Measurements from ENCODE around the gene C18orf63.

- TF ChIP-seq, protein P1, sequence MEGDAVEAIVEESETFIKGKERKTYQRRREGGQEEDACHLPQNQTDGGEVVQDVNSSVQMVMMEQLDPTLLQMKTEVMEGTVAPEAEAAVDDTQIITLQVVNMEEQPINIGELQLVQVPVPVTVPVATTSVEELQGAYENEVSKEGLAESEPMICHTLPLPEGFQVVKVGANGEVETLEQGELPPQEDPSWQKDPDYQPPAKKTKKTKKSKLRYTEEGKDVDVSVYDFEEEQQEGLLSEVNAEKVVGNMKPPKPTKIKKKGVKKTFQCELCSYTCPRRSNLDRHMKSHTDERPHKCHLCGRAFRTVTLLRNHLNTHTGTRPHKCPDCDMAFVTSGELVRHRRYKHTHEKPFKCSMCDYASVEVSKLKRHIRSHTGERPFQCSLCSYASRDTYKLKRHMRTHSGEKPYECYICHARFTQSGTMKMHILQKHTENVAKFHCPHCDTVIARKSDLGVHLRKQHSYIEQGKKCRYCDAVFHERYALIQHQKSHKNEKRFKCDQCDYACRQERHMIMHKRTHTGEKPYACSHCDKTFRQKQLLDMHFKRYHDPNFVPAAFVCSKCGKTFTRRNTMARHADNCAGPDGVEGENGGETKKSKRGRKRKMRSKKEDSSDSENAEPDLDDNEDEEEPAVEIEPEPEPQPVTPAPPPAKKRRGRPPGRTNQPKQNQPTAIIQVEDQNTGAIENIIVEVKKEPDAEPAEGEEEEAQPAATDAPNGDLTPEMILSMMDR (IDR thresholded peaks at IDR 0.05) = no peak
- no peak for TF ChIP-seq POLR2A (IDR thresholded peaks at IDR 0.05)
These were observed 36.7 kb upstream of the C18orf63 start for GRCh38 chr18:74278983-74279382.
